NCI-H1930 (cell line): ENCODE results near the gene ATN1.

ENCODE experiments used
- DNase-seq, 2 experiments: peaks; one replicate each; lab custom pipeline; 2025; lab: John Stamatoyannopoulos, UW

ATN1 gene

GRCh38 chr12:6946033-6946919 lies 18.5 kb downstream of the ATN1 start:
- DNase-seq, result peak in 1 of 2 experiments; percentile 39

DNA sequence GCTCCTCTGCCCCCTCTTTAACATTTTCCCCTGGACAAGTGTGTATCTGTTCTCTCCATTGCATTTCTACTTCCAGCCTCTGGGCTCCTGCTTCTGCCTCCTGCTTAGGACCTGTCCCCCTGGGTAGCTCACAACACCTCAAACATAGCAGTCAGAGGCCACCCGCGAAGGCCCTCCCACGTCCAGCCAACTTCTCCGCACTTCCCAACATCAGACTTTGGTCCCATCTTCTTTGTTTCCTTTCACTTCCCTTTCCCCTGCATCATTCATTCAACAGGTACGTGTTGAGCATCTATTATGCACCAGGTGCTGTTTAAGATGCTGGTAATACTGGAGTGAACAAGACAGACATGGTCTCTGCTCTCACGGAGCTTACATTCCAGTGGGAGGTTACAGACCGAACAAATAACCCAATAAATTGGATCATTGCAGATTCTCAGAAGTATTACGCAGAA lies 19.2 kb downstream of the ATN1 start:
- no peak for DNase-seq

DNA sequence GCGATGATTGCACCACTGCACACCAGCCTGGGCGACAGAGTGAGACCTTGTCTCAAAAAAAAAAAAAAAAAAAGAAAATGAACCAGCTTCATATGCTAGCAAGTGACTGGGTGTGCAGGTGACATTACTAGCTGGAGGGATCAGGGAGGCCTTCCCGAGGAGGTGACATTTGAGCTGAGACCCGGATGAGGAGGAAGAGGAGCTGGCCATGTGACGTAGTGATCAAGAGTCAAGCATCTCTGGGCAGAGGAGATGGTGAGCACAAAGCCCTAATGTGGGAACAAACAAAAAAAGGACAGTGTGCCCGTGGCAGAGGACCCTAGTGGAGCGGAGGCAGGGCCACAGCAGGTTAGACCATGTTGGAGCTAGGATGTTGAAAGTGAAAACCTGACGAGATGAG lies 19.9 kb downstream of the ATN1 start:
- DNase-seq, result no peak

GRCh38 chr12:6948873-6949594 lies 21.3 kb downstream of the ATN1 start:
- no peak for DNase-seq

GRCh38 chr12:6950401-6950801 lies 22.6 kb downstream of the ATN1 start:
- DNase-seq, result no peak

DNA sequence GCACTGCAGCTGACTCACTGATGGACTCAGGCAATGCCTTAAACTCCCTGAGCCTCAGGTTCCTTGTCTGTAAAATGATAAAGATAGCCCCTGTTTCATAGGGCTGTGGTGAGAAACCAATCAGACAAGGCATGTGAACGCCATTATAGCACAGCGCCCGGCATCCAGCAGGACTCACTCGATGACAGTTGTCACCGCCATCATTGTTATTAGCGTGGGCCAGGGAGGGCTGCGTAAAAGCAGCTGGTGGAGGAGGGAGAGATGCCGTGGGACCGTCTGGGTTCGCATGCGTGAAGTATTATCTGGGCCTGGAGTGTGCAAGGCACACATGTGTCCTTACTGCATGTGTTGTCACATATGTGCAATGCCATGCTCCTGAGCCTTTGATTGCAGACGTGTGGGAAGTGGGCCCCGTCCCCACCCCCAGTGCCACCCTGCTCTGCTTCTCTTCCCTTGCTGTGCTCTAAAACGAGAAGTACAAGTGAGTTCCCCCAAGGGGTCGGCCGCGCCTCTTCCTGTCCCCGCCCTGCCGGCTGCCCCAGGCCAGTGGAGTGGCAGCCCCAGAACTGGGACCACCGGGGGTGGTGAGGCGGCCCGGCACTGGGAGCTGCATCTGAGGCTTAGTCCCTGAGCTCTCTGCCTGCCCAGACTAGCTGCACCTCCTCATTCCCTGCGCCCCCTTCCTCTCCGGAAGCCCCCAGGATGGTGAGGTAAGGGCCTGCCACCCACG lies 23.2 kb downstream of the ATN1 start, which contains the start of gene PTPN6:
TSS of gene PTPN6 (plus strand) at position 546 of the 730 bp plus-strand sequence. CDS start at position 703, 157 bp downstream.
- DNase-seq, result no peak

DNA sequence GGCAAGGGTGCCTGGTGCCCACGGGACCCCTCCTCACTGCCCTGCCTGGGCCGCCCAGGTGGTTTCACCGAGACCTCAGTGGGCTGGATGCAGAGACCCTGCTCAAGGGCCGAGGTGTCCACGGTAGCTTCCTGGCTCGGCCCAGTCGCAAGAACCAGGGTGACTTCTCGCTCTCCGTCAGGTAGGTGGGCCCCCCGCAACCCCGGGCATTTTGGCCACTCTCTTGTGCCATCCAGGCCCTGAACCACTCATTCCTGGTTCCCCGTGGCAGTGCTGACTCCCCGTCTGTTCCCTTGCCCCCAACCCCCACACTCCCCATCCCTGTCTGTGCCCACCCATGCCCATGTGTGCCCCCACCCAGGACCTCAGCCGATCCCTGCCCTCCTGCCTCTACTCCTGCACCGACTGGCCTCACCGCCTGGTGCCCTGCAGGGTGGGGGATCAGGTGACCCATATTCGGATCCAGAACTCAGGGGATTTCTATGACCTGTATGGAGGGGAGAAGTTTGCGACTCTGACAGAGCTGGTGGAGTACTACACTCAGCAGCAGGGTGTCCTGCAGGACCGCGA lies 23.9 kb downstream of the ATN1 start:
- DNase-seq, result no peak

GRCh38 chr12:6952121-6952862 lies 24.5 kb downstream of the ATN1 start:
- no peak for DNase-seq

DNA sequence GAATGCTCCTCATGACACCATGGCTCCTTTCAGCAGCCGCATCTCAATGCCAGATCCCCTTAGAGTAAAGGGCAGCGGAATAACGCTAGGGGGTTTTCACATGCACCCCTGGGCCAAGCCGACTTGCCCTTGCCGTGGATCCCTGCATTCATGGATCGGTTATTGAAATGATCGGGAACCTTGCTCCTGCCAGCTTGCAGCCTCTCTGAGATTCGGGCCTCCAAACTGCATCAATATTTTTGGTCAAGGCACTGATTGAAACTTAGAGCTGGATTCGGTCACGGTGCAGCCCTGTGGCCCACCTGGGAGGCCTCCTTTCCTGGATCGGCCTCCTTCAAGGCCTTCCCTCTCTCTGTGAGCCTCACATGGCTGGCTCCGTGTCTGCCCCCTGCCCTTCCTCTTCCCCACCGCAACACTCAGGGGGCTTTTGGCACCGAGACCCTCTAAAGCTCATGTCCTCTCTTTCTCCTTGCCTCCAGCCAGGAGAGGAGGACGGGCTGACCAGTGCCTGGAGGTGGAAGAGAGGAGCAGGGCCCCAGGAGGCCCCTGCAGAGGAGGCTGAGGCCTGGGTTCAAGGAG lies 25.2 kb downstream of the ATN1 start:
- DNase-seq, result no peak

- DNase-seq, result no peak
These were observed 25.9 kb downstream of the ATN1 start for GRCh38 chr12:6953442-6954315.

- no peak for DNase-seq
These were observed 26.8 kb downstream of the ATN1 start for GRCh38 chr12:6954316-6955107.

- no peak for DNase-seq
These were observed 27.6 kb downstream of the ATN1 start for GRCh38 chr12:6955108-6956020.

DNA sequence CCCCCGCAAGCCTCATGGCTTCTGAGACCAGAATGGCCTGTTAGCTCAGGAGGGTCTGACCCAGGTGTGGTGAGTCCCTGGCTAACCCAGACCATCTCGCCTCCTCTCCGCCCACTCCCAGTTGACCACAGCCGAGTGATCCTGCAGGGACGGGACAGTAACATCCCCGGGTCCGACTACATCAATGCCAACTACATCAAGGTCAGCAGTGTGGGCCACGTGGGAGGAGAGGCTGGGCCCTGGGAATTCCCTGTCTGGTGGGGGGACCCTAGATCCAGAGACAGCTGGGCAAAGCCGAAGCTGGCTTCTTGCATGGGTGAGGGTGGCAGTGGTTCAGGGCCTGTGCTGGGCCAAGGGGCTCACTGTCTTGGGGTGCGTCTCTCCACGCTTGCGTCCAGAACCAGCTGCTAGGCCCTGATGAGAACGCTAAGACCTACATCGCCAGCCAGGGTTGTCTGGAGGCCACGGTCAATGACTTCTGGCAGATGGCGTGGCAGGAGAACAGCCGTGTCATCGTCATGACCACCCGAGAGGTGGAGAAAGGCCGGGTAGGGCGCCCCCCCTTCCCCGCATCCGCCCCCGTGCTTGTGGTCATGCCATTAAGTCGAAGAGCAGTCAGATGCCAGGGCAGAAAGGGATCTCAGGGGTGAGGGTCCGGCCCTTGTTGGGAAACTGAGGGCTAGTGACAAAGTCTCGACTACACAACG lies 28.4 kb downstream of the ATN1 start:
- DNase-seq, result no peak

- DNase-seq, result no peak
These were observed 29.5 kb downstream of the ATN1 start for GRCh38 chr12:6957151-6957701.

GRCh38 chr12:6957741-6958608 lies 30.2 kb downstream of the ATN1 start:
- DNase-seq, result no peak

DNA sequence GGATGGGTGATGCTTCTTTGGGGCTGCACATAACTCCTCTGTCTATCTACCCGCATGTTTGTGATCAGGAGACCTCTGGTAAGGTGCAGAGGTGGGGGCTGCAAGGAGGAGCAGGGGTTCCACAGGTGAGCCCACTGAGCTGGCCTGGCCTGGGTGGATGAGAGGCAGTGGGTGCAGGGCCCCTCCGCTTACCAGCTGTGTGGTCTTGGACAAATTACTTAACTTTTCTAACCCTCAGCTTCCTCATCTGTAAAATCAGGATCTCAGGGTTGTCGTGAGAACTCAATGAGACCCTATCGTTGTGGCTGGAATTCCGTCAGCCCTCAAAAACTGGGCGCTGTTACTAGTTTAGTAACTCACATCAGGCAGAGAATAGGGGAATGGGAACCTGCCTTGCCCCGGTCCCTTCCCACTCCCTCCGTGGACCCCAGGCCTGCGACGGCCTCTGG lies 30.9 kb downstream of the ATN1 start:
- DNase-seq, result no peak
